Ovary (tissue), 9 donors: ENCODE results near the gene GPR107. TPM values are rescaled to one million over a fixed set of nuclear protein-coding genes. Genes with fewer than 3 reads are reported as not detected.

Source experiments
- DNase-seq, 5 donors: peaks; one replicate each; pipeline ENCODE4 v3.0.0-alpha.2; 2019 to 2020
- H3K27ac ChIP-seq, 2 donors: fragments of 200-600 bp; one replicate each; pipeline versions ENCODE4 v1.5.1 to v1.8.0; 2019 to 2022
- H3K27me3 ChIP-seq: fragments of 200-600 bp; one replicate; pipeline ENCODE4 v1.8.0; 2022
- H3K36me3 ChIP-seq: fragments of 200-600 bp; sonication (generic); one replicate; pipeline ENCODE4 v1.5.1; 2019
- H3K4me1 ChIP-seq: one replicate; pipeline ENCODE4 v1.8.1; 2013; ENCODE audit warnings: mild to moderate bottlenecking, moderate library complexity; ENCODE audit not compliant: insufficient read depth
- H3K4me3 ChIP-seq: fragments of 200-600 bp; sonication (generic); one replicate; pipeline ENCODE4 v1.5.1; 2017
- H3K9me3 ChIP-seq, 2 donors: fragments of 200-600 bp in 1 of 2; sonication (generic) in 1 of 2; one replicate each; pipeline versions ENCODE4 v1.5.1 to v1.8.1; 2013 to 2019; ENCODE audit warnings: mild to moderate bottlenecking in 1 of 2, moderate library complexity in 1 of 2
- CTCF ChIP-seq, 3 donors: fragments of 450-650 bp in 2 of 3; fragments of 200-600 bp in 1 of 3; IDR thresholded peaks; one replicate each; pipeline versions ENCODE4 v1.5.1 to v1.8.0; 2016 to 2022; ENCODE audit warnings: antibody characterized with exemption in 3 of 3, mild to moderate bottlenecking in 1 of 3
- EP300 ChIP-seq: sonication (generic); formaldehyde crosslinking; IDR thresholded peaks from one replicate; pipeline ENCODE4 v1.6.1; 2017; ENCODE audit warnings: antibody characterized with exemption
- POLR2A ChIP-seq: fragments of 450-650 bp; IDR thresholded peaks from one replicate; pipeline ENCODE4 v1.6.1; 2017; ENCODE audit warnings: antibody characterized with exemption, mild to moderate bottlenecking, moderate library complexity
- WGBS, 3 donors: extraction: QIAGEN DNeasy Blood & Tissue Kit in 1 of 3; methylation state at CpG; one replicate each; pipeline versions ENCODE4 v1.1.5 to v1.1.7; 2013 to 2017; 5-methylcytosine and 5-hydroxymethylcytosine counted together
- intact Hi-C, 4 donors: fragments of 100-400 bp; cut with DNase I; formaldehyde crosslinking; loops; one replicate each; pipeline versions ENCODE4 v1.11.0 to v1.15.1; 2022 to 2023
- polyA plus RNA-seq, 2 donors: library from polyadenylated mRNA; stranded (reverse); fragments of 200-250 nt in 1 of 2; fragments of 350-450 nt in 1 of 2; fragmentation: Illumina TruSeq in 1 of 2; extraction: RNeasy Lipid Tissue Mini Kit (QIAGEN cat#74804) in 1 of 2; gene quantifications; one replicate each; pipeline ENCODE4 v1.2.3, GENCODE V29; 2013 to 2014
- total RNA-seq, 7 donors: library from RNA; depleted of rRNA in 2 of 7; stranded (reverse); fragments of >200 nt in 2 of 7; fragmentation: NEBNext Ultra II Directional in 3 of 7; extraction: Animal tissue kit (Norgen Biotek cat#: 25700) in 3 of 7; gene quantifications; one replicate each; pipeline versions ENCODE4 v1.1.0 to v1.2.4, GENCODE V29; 2016 to 2023
- donor health status: DM: no; HTN: no; CAD: no; lungs with moderate emphysema.
- donor health status: DM: no; HTN: no; CAD: no.
- donor health status: Bipolar disorder and iron deficiency.
- donor health status: DM: yes; HTN: yes; CAD: no.
- donor health status: DM: no; HTN: no; CAD: no.
- donor health status: DM: yes; HTN: yes; CAD: no.

GPR107 gene
- total and polyA plus RNA-seq, 9 donors: 11.6 to 44.0 (median 28.3) TPM

GRCh38 chr9:130147910-130148309, 94.2 kb downstream of the GPR107 start:
- Histone ChIP-seq H3K27me3 (no peaks in the 10 kb centered on the region), H3K27ac (no peak overlapping the region), H3K4me3 (no peak overlapping the region), H3K36me3 (no peaks in the 10 kb centered on the region), H3K9me3 (no peaks in the 10 kb centered on the region), H3K4me1 (peaks cover 3% of the 10 kb centered on the region)
- intact Hi-C loops: no loop called here
- WGBS, 3 donors: 88 to 95% (median 93%) methylated on average over 3 of the region's 3 CpGs
- TF ChIP-seq CTCF (IDR thresholded peaks at IDR 0.05): no peak
- TF ChIP-seq POLR2A: no peak
- no peak for TF ChIP-seq EP300
- no peak for DNase-seq

- WGBS, 3 donors: 70 to 82% (median 76%) methylated on average over 5 of the region's 5 CpGs
- Histone ChIP-seq H3K27me3 (no peaks in the 10 kb centered on the region), H3K9me3 (no peaks in the 10 kb centered on the region), H3K4me1 (peaks cover under 1% of the 10 kb centered on the region), H3K4me3 (no peak overlapping the region), H3K36me3 (no peaks in the 10 kb centered on the region), H3K27ac (no peak overlapping the region)
- TF ChIP-seq EP300: no peak
- no peak for TF ChIP-seq POLR2A
- no peak for TF ChIP-seq CTCF (IDR thresholded peaks at IDR 0.05)
- intact Hi-C loops: no loop called here
- no peak for DNase-seq
Observed at GRCh38 chr9:130149031-130149430, 95.3 kb downstream of the GPR107 start.

GRCh38 chr9:130149654-130150286, 96.1 kb downstream of the GPR107 start:
- Histone ChIP-seq H3K4me1 (no peaks in the 10 kb centered on the region), H3K4me3 (no peak overlapping the region), H3K27ac (no peak overlapping the region), H3K9me3 (no peaks in the 10 kb centered on the region), H3K36me3 (no peaks in the 10 kb centered on the region), H3K27me3 (no peaks in the 10 kb centered on the region)
- intact Hi-C loops: no loop called here
- no peak for TF ChIP-seq CTCF (IDR thresholded peaks at IDR 0.05)
- TF ChIP-seq POLR2A: no peak
- 77 to 91% (median 81%) methylated on average over 5 of the region's 5 CpGs for WGBS, 3 donors
- no peak for DNase-seq

GRCh38 chr9:130150779-130151382, 97.2 kb downstream of the GPR107 start:
- no peak overlapping the region for H3K4me3 ChIP-seq
- no peak for DNase-seq
- H3K27ac ChIP-seq: no peak overlapping the region
- no peaks in the 10 kb centered on the region for H3K27me3 ChIP-seq
- WGBS, 3 donors: 72 to 78% (median 76%) methylated on average over 14 of the region's 14 CpGs
- TF ChIP-seq POLR2A (no peak), CTCF (IDR thresholded peaks at IDR 0.05) (no peak), EP300 (no peak)
- no peaks in the 10 kb centered on the region for H3K36me3 ChIP-seq
- H3K9me3 ChIP-seq: no peaks in the 10 kb centered on the region
- intact Hi-C loops: no loop called here
- no peaks in the 10 kb centered on the region for H3K4me1 ChIP-seq
